ENCODE data around the gene WRNIP1. TPM values are rescaled to one million over a fixed set of nuclear protein-coding genes. Genes with fewer than 3 reads are reported as not detected.
A peak's percentile ranks its signal among the peaks of the same experiment; 100 is the strongest.

Gene WRNIP1
- total and polyA plus RNA-seq, 4 donors = 23.2 to 40.3 (median 38.3) TPM

DNA sequence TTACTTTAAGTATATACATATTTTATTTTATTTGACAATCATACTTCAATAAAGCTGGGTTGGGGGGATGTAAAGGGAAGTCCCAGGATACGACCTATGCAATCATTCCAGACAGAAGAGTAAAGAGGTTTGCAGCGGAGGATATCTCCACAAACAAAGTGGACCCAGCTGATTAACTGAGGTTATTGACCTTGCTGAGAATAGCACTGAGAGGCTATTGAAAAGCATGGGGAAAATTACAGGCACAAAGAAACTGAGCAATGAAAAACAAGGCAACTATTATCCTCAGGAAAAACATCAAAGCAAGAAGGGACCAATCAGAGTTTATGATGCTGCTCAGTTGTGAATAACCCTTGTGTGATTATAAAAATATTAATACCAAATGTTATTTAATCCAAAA lies 43.8 kb downstream of the WRNIP1 start:
- Histone ChIP-seq H3K36me3 (ENCODE audit: control insufficient read depth in 1 of 2, insufficient read depth in 2 of 2, low read length in 1 of 2) (no peaks in the 10 kb centered on the region), H3K27me3 (ENCODE audit: control insufficient read depth in 1 of 2, insufficient read depth in 2 of 2, low read length in 1 of 2) (no peaks in the 10 kb centered on the region), H3K4me3 (ENCODE audit: low read length in 2 of 2) (no peak overlapping the region), H3K27ac (ENCODE audit: low read depth in 1 of 2, low read length in 2 of 2) (no peak overlapping the region), H3K9me3 (ENCODE audit: control insufficient read depth, low read length) (no peaks in the 10 kb centered on the region), H3K4me1 (ENCODE audit: control insufficient read depth in 1 of 2, insufficient read depth in 2 of 2, low read length in 2 of 2) (peaks cover 0 to 5% of the 10 kb centered on the region in 2 donors)
- DNase-seq (no peak), ATAC-seq (ENCODE audit: low FRiP score) (no peak)
- intact Hi-C loops (cut with DNase I) = no loop called here
- WGBS, 2 donors = 91 to 93% methylated on average over 2 of the region's 2 CpGs

DNA sequence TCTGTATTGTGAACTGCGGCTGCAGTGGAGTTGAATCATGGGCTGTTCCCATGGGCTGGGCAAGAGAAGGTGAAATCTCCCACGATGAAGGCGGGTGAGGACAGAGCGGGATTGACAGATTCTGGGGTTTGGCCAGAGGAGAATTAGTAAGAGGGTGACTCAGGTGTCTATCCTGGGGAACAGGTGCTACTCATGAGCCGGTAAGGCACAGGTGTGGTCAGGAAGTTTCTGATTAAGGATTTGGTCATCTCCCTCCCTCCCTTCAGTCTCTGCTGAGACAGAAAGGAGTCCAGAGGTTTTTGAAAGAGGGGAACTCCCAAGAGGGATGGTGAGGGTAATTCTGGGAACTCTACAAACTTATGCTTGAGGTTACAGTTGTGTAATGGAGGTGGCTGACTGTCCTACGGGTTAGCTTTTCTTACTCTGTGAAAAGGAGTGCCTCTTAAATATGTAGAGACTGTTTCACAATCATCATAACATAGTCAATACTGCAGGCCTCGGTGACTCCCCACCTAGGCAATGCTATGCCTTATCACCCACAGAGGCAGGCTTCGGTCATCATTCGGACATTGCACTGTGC lies 45.0 kb downstream of the WRNIP1 start:
- intact Hi-C loops (cut with DNase I) = no loop called here
- H3K36me3 ChIP-seq (ENCODE audit: control insufficient read depth in 1 of 2, insufficient read depth in 2 of 2, low read length in 1 of 2) = no peaks in the 10 kb centered on the region
- no peak for ATAC-seq (ENCODE audit: low FRiP score)
- no peak for DNase-seq
- no peaks in the 10 kb centered on the region for H3K27me3 ChIP-seq (ENCODE audit: control insufficient read depth in 1 of 2, insufficient read depth in 2 of 2, low read length in 1 of 2)
- H3K4me3 ChIP-seq (ENCODE audit: low read length in 2 of 2) = no peak overlapping the region
- WGBS, 2 donors = 88 to 95% methylated on average over 9 of the region's 9 CpGs
- no peak overlapping the region for H3K27ac ChIP-seq (ENCODE audit: low read depth in 1 of 2, low read length in 2 of 2)
- no peaks in the 10 kb centered on the region for H3K9me3 ChIP-seq (ENCODE audit: control insufficient read depth, low read length)
- peaks cover 0 to 5% of the 10 kb centered on the region in 2 donors for H3K4me1 ChIP-seq (ENCODE audit: control insufficient read depth in 1 of 2, insufficient read depth in 2 of 2, low read length in 2 of 2)

DNA sequence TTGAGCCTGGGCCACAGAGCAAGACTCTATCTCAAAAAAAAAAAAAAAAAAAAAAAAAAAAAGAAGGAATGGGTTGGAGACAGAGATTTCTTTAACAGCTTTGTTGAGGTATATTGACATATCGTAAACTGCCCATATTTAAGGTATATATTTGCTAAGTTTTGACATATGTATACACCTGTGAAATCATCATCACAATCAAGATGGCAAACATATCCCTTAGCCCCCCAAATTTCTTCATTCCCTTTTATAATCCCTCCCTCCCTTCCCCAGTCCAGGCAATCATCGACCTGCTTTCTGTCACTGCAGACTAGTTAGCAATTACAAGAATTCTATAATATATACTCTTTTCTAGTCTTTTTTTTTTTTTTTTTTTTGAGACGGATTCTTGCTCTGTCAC lies 47.5 kb downstream of the WRNIP1 start:
- DNase-seq (no peak), ATAC-seq (ENCODE audit: low FRiP score) (no peak)
- Histone ChIP-seq H3K36me3 (ENCODE audit: control insufficient read depth in 1 of 2, insufficient read depth in 2 of 2, low read length in 1 of 2) (no peaks in the 10 kb centered on the region), H3K4me1 (ENCODE audit: control insufficient read depth in 1 of 2, insufficient read depth in 2 of 2, low read length in 2 of 2) (no peaks in the 10 kb centered on the region), H3K27me3 (ENCODE audit: control insufficient read depth in 1 of 2, insufficient read depth in 2 of 2, low read length in 1 of 2) (no peaks in the 10 kb centered on the region), H3K4me3 (ENCODE audit: low read length in 2 of 2) (no peak overlapping the region), H3K27ac (ENCODE audit: low read depth in 1 of 2, low read length in 2 of 2) (no peak overlapping the region), H3K9me3 (ENCODE audit: control insufficient read depth, low read length) (peaks cover 3% of the 10 kb centered on the region)
- 70 to 99% methylated on average over 3 of the region's 3 CpGs for WGBS, 2 donors
- intact Hi-C loops (cut with DNase I) = no loop called here

DNA sequence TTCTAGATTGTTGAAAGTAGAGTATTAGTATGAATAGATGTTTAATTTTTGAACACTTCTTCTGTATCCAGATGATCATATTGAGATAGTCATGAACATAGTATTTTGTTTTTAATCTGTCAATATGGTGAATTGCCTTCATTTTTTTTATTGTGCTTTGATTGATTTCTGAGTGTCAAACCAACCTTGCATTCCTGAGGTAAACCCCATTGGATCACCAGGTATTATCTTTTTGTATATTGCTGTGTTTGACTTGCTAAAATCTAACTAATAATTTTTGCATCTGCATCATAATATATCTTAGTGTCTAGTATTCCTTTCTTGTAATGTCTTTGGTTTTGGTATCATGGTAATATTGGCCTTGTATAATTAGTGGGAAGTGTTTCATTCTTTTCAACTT lies 51.0 kb downstream of the WRNIP1 start:
- no peak overlapping the region for H3K27ac ChIP-seq (ENCODE audit: low read depth in 1 of 2, low read length in 2 of 2)
- H3K36me3 ChIP-seq (ENCODE audit: control insufficient read depth in 1 of 2, insufficient read depth in 2 of 2, low read length in 1 of 2) = no peaks in the 10 kb centered on the region
- no peaks in the 10 kb centered on the region for H3K27me3 ChIP-seq (ENCODE audit: control insufficient read depth in 1 of 2, insufficient read depth in 2 of 2, low read length in 1 of 2)
- peaks cover 0 to 5% of the 10 kb centered on the region in 2 donors for H3K4me1 ChIP-seq (ENCODE audit: control insufficient read depth in 1 of 2, insufficient read depth in 2 of 2, low read length in 2 of 2)
- DNase-seq = no peak
- intact Hi-C loops (cut with DNase I) = no loop called here
- ATAC-seq (ENCODE audit: low FRiP score) = no peak
- H3K9me3 ChIP-seq (ENCODE audit: control insufficient read depth, low read length) = peaks cover 3% of the 10 kb centered on the region
- H3K4me3 ChIP-seq (ENCODE audit: low read length in 2 of 2) = no peak overlapping the region

DNA sequence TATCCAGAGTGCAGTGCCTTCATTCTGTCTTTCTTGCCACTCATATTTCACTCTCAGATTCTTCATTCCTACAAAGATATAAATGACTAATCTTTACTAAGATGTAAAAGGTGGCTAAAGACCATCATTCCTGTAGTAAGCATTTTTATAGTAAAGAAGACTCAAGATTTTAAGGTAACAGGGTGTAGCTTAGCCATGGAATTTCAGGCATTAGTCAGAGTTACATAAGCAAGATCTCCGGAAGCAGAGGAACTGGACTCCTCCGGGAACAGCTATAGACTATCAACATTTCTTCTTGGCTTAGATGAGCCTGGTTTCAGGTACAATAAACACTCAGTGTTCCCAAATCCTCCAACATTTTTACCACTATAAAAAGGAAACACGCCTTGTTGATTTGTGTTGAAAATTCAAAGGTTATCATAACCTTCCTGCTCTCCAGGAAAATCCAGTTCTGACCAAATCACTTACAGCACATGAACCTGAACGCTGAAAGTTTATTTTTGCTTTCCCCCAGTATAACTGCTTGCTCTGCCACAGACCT lies 52.8 kb downstream of the WRNIP1 start:
- DNase-seq (no peak), ATAC-seq (ENCODE audit: low FRiP score) (peak; percentile 73)
- H3K36me3 ChIP-seq (ENCODE audit: control insufficient read depth in 1 of 2, insufficient read depth in 2 of 2, low read length in 1 of 2) = no peaks in the 10 kb centered on the region
- peak overlapping the region; percentile 36 to 63 for H3K27ac ChIP-seq (ENCODE audit: low read depth in 1 of 2, low read length in 2 of 2)
- H3K4me3 ChIP-seq (ENCODE audit: low read length in 2 of 2) = peak overlapping the region in 1 of 2 donors; percentile 2
- peaks cover 3% of the 10 kb centered on the region for H3K9me3 ChIP-seq (ENCODE audit: control insufficient read depth, low read length)
- intact Hi-C loops (cut with DNase I) = no loop called here
- H3K4me1 ChIP-seq (ENCODE audit: control insufficient read depth in 1 of 2, insufficient read depth in 2 of 2, low read length in 2 of 2) = peaks cover 0 to 5% of the 10 kb centered on the region in 2 donors
- 3 to 4% methylated on average over 4 of the region's 4 CpGs for WGBS, 2 donors
- H3K27me3 ChIP-seq (ENCODE audit: control insufficient read depth in 1 of 2, insufficient read depth in 2 of 2, low read length in 1 of 2) = no peaks in the 10 kb centered on the region

DNA sequence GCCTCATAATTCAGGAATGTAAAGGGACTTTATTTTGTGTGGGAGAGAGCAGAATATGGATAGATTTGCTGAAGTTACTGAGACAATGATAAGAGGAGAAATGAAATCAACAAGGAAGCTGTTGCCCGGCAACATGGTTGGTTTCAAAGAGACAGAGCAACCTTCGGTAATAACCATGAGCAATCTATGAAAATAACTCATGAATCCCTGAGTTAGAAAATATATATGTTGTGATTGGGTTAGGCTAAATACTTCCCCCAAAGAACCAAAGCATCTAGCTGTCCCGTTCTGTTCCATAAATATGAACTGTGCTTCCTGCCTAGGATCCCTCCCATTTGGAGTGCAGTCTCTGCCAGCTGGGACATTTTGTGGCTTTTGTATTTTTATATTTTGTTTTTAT lies 53.4 kb downstream of the WRNIP1 start:
- intact Hi-C loops (cut with DNase I) = no loop called here
- Histone ChIP-seq H3K4me3 (ENCODE audit: low read length in 2 of 2) (no peak overlapping the region), H3K27me3 (ENCODE audit: control insufficient read depth in 1 of 2, insufficient read depth in 2 of 2, low read length in 1 of 2) (no peaks in the 10 kb centered on the region), H3K36me3 (ENCODE audit: control insufficient read depth in 1 of 2, insufficient read depth in 2 of 2, low read length in 1 of 2) (no peaks in the 10 kb centered on the region), H3K27ac (ENCODE audit: low read depth in 1 of 2, low read length in 2 of 2) (peak overlapping the region; percentile 30 to 36), H3K4me1 (ENCODE audit: control insufficient read depth in 1 of 2, insufficient read depth in 2 of 2, low read length in 2 of 2) (peaks cover 0 to 5% of the 10 kb centered on the region in 2 donors), H3K9me3 (ENCODE audit: control insufficient read depth, low read length) (peaks cover 3% of the 10 kb centered on the region)
- 6 to 9% methylated on average over 3 of the region's 3 CpGs for WGBS, 2 donors
- no peak for ATAC-seq (ENCODE audit: low FRiP score)
- no peak for DNase-seq

DNA sequence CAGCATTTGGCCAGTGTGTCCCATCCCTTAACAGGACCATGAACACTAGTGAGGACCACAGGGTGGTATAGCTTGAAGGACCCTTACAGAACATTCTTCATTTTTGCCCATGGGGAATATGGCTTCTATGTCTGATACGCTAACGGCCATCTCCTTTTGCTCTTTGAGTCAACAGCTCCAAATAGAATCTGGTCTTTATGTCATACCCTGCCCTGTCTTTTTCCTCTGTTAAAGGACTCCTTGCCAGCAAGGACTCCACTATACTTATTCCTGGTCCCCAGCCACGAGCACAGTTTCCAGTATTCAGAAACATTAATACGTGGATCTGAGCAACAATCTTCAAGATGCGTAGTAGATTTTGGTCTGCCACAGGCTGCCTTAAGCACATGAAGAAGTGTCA lies 53.9 kb downstream of the WRNIP1 start:
- intact Hi-C loops (cut with DNase I) = no loop called here
- no peaks in the 10 kb centered on the region for H3K36me3 ChIP-seq (ENCODE audit: control insufficient read depth in 1 of 2, insufficient read depth in 2 of 2, low read length in 1 of 2)
- H3K4me3 ChIP-seq (ENCODE audit: low read length in 2 of 2) = no peak overlapping the region
- peak; percentile 19 for ATAC-seq (ENCODE audit: low FRiP score)
- H3K27ac ChIP-seq (ENCODE audit: low read depth in 1 of 2, low read length in 2 of 2) = peak overlapping the region; percentile 30 to 76
- no peak for DNase-seq
- 9 to 13% methylated on average over 5 of the region's 5 CpGs for WGBS, 2 donors
- H3K27me3 ChIP-seq (ENCODE audit: control insufficient read depth in 1 of 2, insufficient read depth in 2 of 2, low read length in 1 of 2) = no peaks in the 10 kb centered on the region
- peaks cover 0 to 5% of the 10 kb centered on the region in 2 donors for H3K4me1 ChIP-seq (ENCODE audit: control insufficient read depth in 1 of 2, insufficient read depth in 2 of 2, low read length in 2 of 2)
- peaks cover 3% of the 10 kb centered on the region for H3K9me3 ChIP-seq (ENCODE audit: control insufficient read depth, low read length)

DNA sequence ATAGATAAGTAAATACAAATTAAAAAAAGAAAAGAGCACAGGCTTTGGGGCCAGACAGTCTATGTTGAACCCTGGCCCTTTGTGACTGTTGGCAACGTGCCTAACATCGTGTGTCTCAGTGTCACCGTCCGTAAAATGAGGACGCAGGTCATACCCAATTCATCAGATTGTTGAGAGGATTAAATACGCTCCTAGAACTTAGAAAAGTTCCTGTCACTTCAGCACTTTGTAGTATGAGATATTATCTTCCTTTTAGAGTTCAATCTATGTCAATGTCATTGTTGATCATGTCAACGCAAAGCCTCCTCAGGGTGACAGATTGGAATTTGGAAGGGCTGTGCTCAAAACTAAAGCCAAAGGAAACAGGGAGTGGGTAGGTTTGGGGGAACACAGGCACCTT lies 54.8 kb downstream of the WRNIP1 start:
- no peaks in the 10 kb centered on the region for H3K27me3 ChIP-seq (ENCODE audit: control insufficient read depth in 1 of 2, insufficient read depth in 2 of 2, low read length in 1 of 2)
- H3K36me3 ChIP-seq (ENCODE audit: control insufficient read depth in 1 of 2, insufficient read depth in 2 of 2, low read length in 1 of 2) = no peaks in the 10 kb centered on the region
- peak overlapping the region in 1 of 2 donors; percentile 64 for H3K27ac ChIP-seq (ENCODE audit: low read depth in 1 of 2, low read length in 2 of 2)
- intact Hi-C loops (cut with DNase I) = no loop called here
- no peak overlapping the region for H3K4me3 ChIP-seq (ENCODE audit: low read length in 2 of 2)
- ATAC-seq (ENCODE audit: low FRiP score) (no peak), DNase-seq (no peak)
- 21 to 37% methylated on average over 7 of the region's 7 CpGs for WGBS, 2 donors
- peaks cover 0 to 5% of the 10 kb centered on the region in 2 donors for H3K4me1 ChIP-seq (ENCODE audit: control insufficient read depth in 1 of 2, insufficient read depth in 2 of 2, low read length in 2 of 2)
- peaks cover 3% of the 10 kb centered on the region for H3K9me3 ChIP-seq (ENCODE audit: control insufficient read depth, low read length)

DNA sequence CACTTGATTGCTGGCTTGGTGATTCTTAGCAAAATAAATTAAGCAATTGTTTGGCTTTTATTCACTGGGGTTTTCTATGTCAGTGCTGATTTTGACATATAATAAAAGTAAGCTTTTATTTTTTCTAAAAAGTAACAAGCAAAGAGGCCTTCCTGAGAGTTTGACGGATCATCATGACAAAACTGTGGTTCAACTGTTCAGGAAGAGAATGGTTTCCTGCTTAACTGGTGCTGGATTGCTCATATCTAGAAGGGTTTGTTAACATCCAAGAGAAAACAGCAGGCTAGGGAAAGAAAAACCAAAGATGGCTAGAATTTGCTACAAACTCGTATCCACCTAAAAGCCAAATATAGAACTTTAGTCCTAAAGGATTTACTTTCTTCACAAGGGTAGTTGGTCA lies 55.2 kb downstream of the WRNIP1 start:
- ATAC-seq (ENCODE audit: low FRiP score) = no peak
- Histone ChIP-seq H3K4me1 (ENCODE audit: control insufficient read depth in 1 of 2, insufficient read depth in 2 of 2, low read length in 2 of 2) (peaks cover 0 to 5% of the 10 kb centered on the region in 2 donors), H3K4me3 (ENCODE audit: low read length in 2 of 2) (no peak overlapping the region), H3K27me3 (ENCODE audit: control insufficient read depth in 1 of 2, insufficient read depth in 2 of 2, low read length in 1 of 2) (no peaks in the 10 kb centered on the region), H3K9me3 (ENCODE audit: control insufficient read depth, low read length) (peaks cover 3% of the 10 kb centered on the region), H3K36me3 (ENCODE audit: control insufficient read depth in 1 of 2, insufficient read depth in 2 of 2, low read length in 1 of 2) (no peaks in the 10 kb centered on the region), H3K27ac (ENCODE audit: low read depth in 1 of 2, low read length in 2 of 2) (peak overlapping the region in 1 of 2 donors; percentile 64)
- WGBS, 2 donors = 11 to 18% methylated on average over 2 of the region's 2 CpGs
- no peak for DNase-seq
- intact Hi-C loops (cut with DNase I) = no loop called here
